MM.1S (cell line): ENCODE measurements around the gene EML6.

Experiments
- DNase-seq: peaks from one replicate; pipeline ENCODE4 v3.0.0-alpha.2; 2015
- H2AFZ ChIP-seq: fragments of 300-600 bp; sonication (generic); 2 replicates; pipeline ENCODE4 v1.6.0; 2016; ENCODE audit warnings: antibody characterized with exemption, low read length
- H3F3A ChIP-seq: fragments of 300-600 bp; sonication (generic); 2 replicates; pipeline ENCODE4 v1.6.1; 2016; ENCODE audit warnings: mild to moderate bottlenecking, antibody characterized with exemption, low read length, moderate library complexity, mixed read lengths; ENCODE audit not compliant: insufficient read depth
- H3K27ac ChIP-seq: fragments of 300-600 bp; sonication (generic); 2 replicates; pipeline ENCODE4 v1.5.1; 2016; ENCODE audit warnings: mild to moderate bottlenecking, low read length
- H3K27me3 ChIP-seq: fragments of 300-600 bp; sonication (generic); replicated peaks from 2 replicates; pipeline ENCODE4 v1.6.0; 2016; ENCODE audit warnings: low read length; ENCODE audit not compliant: insufficient read depth
- H3K36me3 ChIP-seq: fragments of 300-600 bp; sonication (generic); replicated peaks from 2 replicates; pipeline ENCODE4 v1.6.1; 2016; ENCODE audit warnings: mild to moderate bottlenecking, low read length, mixed read lengths; ENCODE audit not compliant: insufficient read depth
- H3K4me1 ChIP-seq: fragments of 300-600 bp; sonication (generic); 2 replicates; pipeline ENCODE4 v1.6.1; 2016; ENCODE audit warnings: low read length, mixed read lengths
- H3K4me2 ChIP-seq: fragments of 300-600 bp; sonication (generic); 2 replicates; pipeline ENCODE4 v1.6.0; 2016; ENCODE audit warnings: low read depth, low read length
- H3K4me3 ChIP-seq: fragments of 300-600 bp; sonication (generic); 2 replicates; pipeline ENCODE4 v1.5.1; 2016; ENCODE audit warnings: low read length, mixed read lengths
- H3K79me2 ChIP-seq: fragments of 300-600 bp; sonication (generic); 2 replicates; pipeline ENCODE4 v1.6.1; 2016; ENCODE audit warnings: mixed run types, low read length, mixed read lengths
- H3K9ac ChIP-seq: fragments of 300-600 bp; sonication (generic); 2 replicates; pipeline ENCODE4 v1.6.1; 2016; ENCODE audit warnings: low read length, mixed read lengths
- H3K9me2 ChIP-seq: fragments of 300-600 bp; sonication (generic); replicated peaks from 2 replicates; pipeline ENCODE4 v1.6.1; 2016; ENCODE audit warnings: mild to moderate bottlenecking, low read length, mixed read lengths; ENCODE audit not compliant: insufficient read depth
- H3K9me3 ChIP-seq: fragments of 300-600 bp; sonication (generic); replicated peaks from 2 replicates; pipeline ENCODE4 v1.6.1; 2016; ENCODE audit warnings: mild to moderate bottlenecking, low read length, mixed read lengths; ENCODE audit not compliant: insufficient read depth
- H4K20me1 ChIP-seq: fragments of 300-600 bp; sonication (generic); 2 replicates; pipeline ENCODE4 v1.6.1; 2016; ENCODE audit warnings: mild to moderate bottlenecking, low read length, moderate library complexity, mixed read lengths; ENCODE audit not compliant: insufficient read depth
- EZH2 ChIP-seq: fragments of 300-600 bp; sonication (generic); optimal IDR thresholded peaks from 2 replicates; pipeline ENCODE3; 2017; ENCODE audit warnings: low read depth, mild to moderate bottlenecking, antibody characterized with exemption, low read length, mixed read lengths
- EZH2phosphoT487 ChIP-seq: fragments of 300-600 bp; sonication (generic); IDR thresholded peaks from 2 replicates; pipeline ENCODE4 v1.6.1; 2018; ENCODE audit warnings: antibody characterized with exemption, low read length
- TF ChIP-seq, protein P1 (sequence below): fragments of 300-600 bp; sonication (generic); IDR thresholded peaks from 2 replicates; pipeline ENCODE4 v1.5.1; 2016; ENCODE audit warnings: antibody characterized with exemption, low read length, mixed read lengths

Gene EML6

DNA sequence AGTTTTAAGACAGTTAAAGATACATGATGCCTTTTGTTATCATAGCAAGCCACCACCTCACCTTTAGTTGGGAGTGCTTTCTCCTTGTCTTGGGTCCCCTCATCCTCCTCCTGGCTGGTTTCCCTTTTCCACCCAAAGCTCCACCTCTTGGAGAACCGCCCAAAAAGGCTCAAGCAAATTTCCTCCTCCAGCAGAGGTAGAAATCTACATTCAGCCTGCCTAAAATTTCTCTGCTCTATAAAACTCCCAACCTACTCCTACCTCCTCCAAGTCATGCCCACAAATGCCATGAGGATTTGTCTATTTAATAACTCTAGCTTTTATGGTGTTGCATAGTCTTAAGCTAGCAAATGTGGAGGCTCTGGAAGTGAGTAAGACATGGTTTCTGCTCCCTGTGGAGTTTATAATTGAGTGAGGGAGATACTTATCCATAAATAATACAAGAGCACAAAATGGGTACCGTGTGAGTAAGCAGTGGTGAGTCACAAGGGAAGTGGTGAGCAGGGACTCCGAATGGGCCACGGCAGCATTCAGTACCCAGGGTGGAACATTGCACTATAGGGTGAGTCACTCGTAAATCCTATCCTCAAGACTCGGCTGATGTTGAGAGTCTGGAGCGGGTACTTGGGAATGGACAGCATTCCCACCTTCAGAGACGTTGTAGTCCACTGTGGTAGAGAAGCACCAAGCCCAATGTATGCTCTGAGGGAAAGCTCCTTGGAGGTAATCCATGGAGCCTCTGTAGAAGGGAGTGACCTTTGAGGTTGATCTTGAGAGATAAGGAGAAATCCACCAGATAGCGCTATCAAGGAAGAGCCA is 180.5 kb downstream of the EML6 start:
- no peaks in the 10 kb centered on the region for H3K9me2 ChIP-seq
- no peak overlapping the region for H3K9ac ChIP-seq
- no peak overlapping the region for H3K4me3 ChIP-seq
- H3K27ac ChIP-seq = no peak overlapping the region
- no peaks in the 10 kb centered on the region for H4K20me1 ChIP-seq
- H3K79me2 ChIP-seq = no peaks in the 10 kb centered on the region
- no peak for TF ChIP-seq EZH2
- H3K4me2 ChIP-seq = no peak overlapping the region
- no peaks in the 10 kb centered on the region for H3K36me3 ChIP-seq
- no peaks in the 10 kb centered on the region for H3K9me3 ChIP-seq
- no peak for DNase-seq
- H2AFZ ChIP-seq = no peak overlapping the region
- no peaks in the 10 kb centered on the region for H3K27me3 ChIP-seq
- no peaks in the 10 kb centered on the region for H3F3A ChIP-seq
- no peaks in the 10 kb centered on the region for H3K4me1 ChIP-seq

- no peaks in the 10 kb centered on the region for H3F3A ChIP-seq
- H3K79me2 ChIP-seq = no peaks in the 10 kb centered on the region
- no peak for TF ChIP-seq EZH2
- TF ChIP-seq EZH2phosphoT487 = no peak
- TF ChIP-seq, protein P1, sequence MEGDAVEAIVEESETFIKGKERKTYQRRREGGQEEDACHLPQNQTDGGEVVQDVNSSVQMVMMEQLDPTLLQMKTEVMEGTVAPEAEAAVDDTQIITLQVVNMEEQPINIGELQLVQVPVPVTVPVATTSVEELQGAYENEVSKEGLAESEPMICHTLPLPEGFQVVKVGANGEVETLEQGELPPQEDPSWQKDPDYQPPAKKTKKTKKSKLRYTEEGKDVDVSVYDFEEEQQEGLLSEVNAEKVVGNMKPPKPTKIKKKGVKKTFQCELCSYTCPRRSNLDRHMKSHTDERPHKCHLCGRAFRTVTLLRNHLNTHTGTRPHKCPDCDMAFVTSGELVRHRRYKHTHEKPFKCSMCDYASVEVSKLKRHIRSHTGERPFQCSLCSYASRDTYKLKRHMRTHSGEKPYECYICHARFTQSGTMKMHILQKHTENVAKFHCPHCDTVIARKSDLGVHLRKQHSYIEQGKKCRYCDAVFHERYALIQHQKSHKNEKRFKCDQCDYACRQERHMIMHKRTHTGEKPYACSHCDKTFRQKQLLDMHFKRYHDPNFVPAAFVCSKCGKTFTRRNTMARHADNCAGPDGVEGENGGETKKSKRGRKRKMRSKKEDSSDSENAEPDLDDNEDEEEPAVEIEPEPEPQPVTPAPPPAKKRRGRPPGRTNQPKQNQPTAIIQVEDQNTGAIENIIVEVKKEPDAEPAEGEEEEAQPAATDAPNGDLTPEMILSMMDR = no peak
- H3K9me2 ChIP-seq = no peaks in the 10 kb centered on the region
- no peak overlapping the region for H2AFZ ChIP-seq
- H3K4me1 ChIP-seq = no peaks in the 10 kb centered on the region
- H3K36me3 ChIP-seq = no peaks in the 10 kb centered on the region
- H3K27me3 ChIP-seq = no peaks in the 10 kb centered on the region
- H4K20me1 ChIP-seq = no peaks in the 10 kb centered on the region
- H3K9ac ChIP-seq = no peak overlapping the region
- no peak overlapping the region for H3K4me2 ChIP-seq
- H3K9me3 ChIP-seq = no peaks in the 10 kb centered on the region
- no peak overlapping the region for H3K4me3 ChIP-seq
- H3K27ac ChIP-seq = no peak overlapping the region
- no peak for DNase-seq
Observed at GRCh38 chr2:54904836-54905235, 181.4 kb downstream of the EML6 start.

DNA sequence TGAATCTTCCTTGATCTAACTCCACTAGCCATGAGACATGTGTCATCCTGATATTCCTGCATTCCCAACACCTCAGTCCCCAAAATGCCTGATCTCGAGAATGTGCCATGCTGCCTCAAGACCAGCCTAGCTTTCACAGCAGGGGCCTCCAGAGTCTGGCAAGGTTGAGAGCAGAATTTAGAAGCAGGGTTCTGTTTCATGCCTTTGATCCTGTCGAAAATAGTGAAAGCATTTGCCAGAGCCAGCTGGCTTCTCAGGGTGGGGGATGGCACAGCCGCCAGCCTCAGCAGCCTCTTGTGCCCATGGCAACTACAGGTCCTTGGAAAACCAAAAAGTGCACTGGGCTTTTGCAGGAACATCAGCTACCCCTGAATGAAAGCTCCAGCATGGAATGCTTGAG is 183.3 kb downstream of the EML6 start:
- DNase-seq = no peak
- H2AFZ ChIP-seq = no peak overlapping the region
- no peak overlapping the region for H3K4me2 ChIP-seq
- no peaks in the 10 kb centered on the region for H3K36me3 ChIP-seq
- H3K27ac ChIP-seq = no peak overlapping the region
- H3K9me2 ChIP-seq = no peaks in the 10 kb centered on the region
- H3F3A ChIP-seq = no peaks in the 10 kb centered on the region
- H4K20me1 ChIP-seq = no peaks in the 10 kb centered on the region
- no peak for TF ChIP-seq EZH2
- TF ChIP-seq, protein P1 = no peak
- no peak for TF ChIP-seq EZH2phosphoT487
- no peak overlapping the region for H3K9ac ChIP-seq
- H3K9me3 ChIP-seq = no peaks in the 10 kb centered on the region
- no peak overlapping the region for H3K4me3 ChIP-seq
- no peaks in the 10 kb centered on the region for H3K27me3 ChIP-seq
- H3K79me2 ChIP-seq = no peaks in the 10 kb centered on the region
- H3K4me1 ChIP-seq = no peaks in the 10 kb centered on the region

GRCh38 chr2:54907663-54908062 is 184.2 kb downstream of the EML6 start:
- H2AFZ ChIP-seq = no peak overlapping the region
- H3K9me2 ChIP-seq = no peaks in the 10 kb centered on the region
- no peak overlapping the region for H3K4me2 ChIP-seq
- no peaks in the 10 kb centered on the region for H3F3A ChIP-seq
- no peaks in the 10 kb centered on the region for H3K79me2 ChIP-seq
- no peaks in the 10 kb centered on the region for H3K36me3 ChIP-seq
- H3K9me3 ChIP-seq = no peaks in the 10 kb centered on the region
- no peaks in the 10 kb centered on the region for H3K4me1 ChIP-seq
- H3K4me3 ChIP-seq = no peak overlapping the region
- H3K9ac ChIP-seq = no peak overlapping the region
- H3K27me3 ChIP-seq = no peaks in the 10 kb centered on the region
- TF ChIP-seq, protein P1 = no peak
- TF ChIP-seq EZH2 (no peak), EZH2phosphoT487 (no peak)
- no peaks in the 10 kb centered on the region for H4K20me1 ChIP-seq
- no peak overlapping the region for H3K27ac ChIP-seq
- DNase-seq = no peak
